NCI-H446 (cell line): ENCODE measurements around the gene DES.
"Not testable (repeated sequence)": the region's sequence is repeated elsewhere in the genome, so short reads cannot be mapped to it uniquely, and the experiment has no call there.

Source experiments
- DNase-seq, 2 experiments: peaks; one replicate each; lab custom pipeline; 2025; lab: John Stamatoyannopoulos, UW

DES gene

GRCh38 chr2:219399716-219400478, 18.3 kb upstream of the DES start:
- no peak for DNase-seq

- DNase-seq: no peak
Measured at GRCh38 chr2:219400562-219400961, 17.6 kb upstream of the DES start.

- DNase-seq: no peak
Measured at GRCh38 chr2:219401606-219402005, 16.6 kb upstream of the DES start.

- peak; percentile 62 to 87 for DNase-seq
Measured at GRCh38 chr2:219402665-219403515, 15.3 kb upstream of the DES start.

- DNase-seq: no peak
Measured at GRCh38 chr2:219403861-219404260, 14.3 kb upstream of the DES start.

- DNase-seq: no peak
Measured at GRCh38 chr2:219404291-219404910, 13.8 kb upstream of the DES start.

GRCh38 chr2:219404954-219405353, 13.2 kb upstream of the DES start:
- DNase-seq: no peak

- no peak for DNase-seq
Measured at GRCh38 chr2:219405451-219405850, 12.7 kb upstream of the DES start.

GRCh38 chr2:219405958-219406860, 12.0 kb upstream of the DES start:
- DNase-seq: no peak

- no peak for DNase-seq
Measured at GRCh38 chr2:219406861-219407230, 11.3 kb upstream of the DES start.

GRCh38 chr2:219407343-219407742, 10.8 kb upstream of the DES start:
- not testable (repeated sequence) for DNase-seq

GRCh38 chr2:219408204-219408603, 10.0 kb upstream of the DES start:
- no peak for DNase-seq

- DNase-seq: no peak
Measured at GRCh38 chr2:219408631-219409030, 9.5 kb upstream of the DES start.

- no peak for DNase-seq
Measured at GRCh38 chr2:219409619-219410018, 8.6 kb upstream of the DES start.

GRCh38 chr2:219410390-219410789, 7.8 kb upstream of the DES start:
- no peak for DNase-seq

GRCh38 chr2:219414857-219415256, 3.3 kb upstream of the DES start:
- DNase-seq: no peak

GRCh38 chr2:219415580-219416234, 2.5 kb upstream of the DES start:
- no peak for DNase-seq

GRCh38 chr2:219416235-219416602, 2.0 kb upstream of the DES start:
- DNase-seq: no peak

- DNase-seq: no peak
Measured at GRCh38 chr2:219416938-219417337, 1.2 kb upstream of the DES start.

- DNase-seq: no peak
Measured at GRCh38 chr2:219417374-219417773, 803 bp upstream of the DES start.

GRCh38 chr2:219419012-219419324, 791 bp downstream of the DES start:
- no peak for DNase-seq
